Stimulated activated naive CD8-positive, alpha-beta T cell treated with anti-CD3 and anti-CD28 coated beads, Interleukin-15, Interleukin-2, amounts not matched to agents 100 ng/mL and 50 ng/mL, for 24 hours (primary cell): ENCODE data around the gene PPP1R14D.

ENCODE experiments used
- H3K27ac Mint-ChIP-seq: one replicate; pipeline ENCODE4 v1.8.0; 2021; ENCODE audit warnings: mild to moderate bottlenecking, mixed read lengths
- H3K27me3 Mint-ChIP-seq: one replicate; pipeline ENCODE4 v1.8.0; 2021; ENCODE audit warnings: mixed read lengths
- H3K36me3 Mint-ChIP-seq: one replicate; pipeline ENCODE4 v1.8.0; 2021; ENCODE audit warnings: low read depth, mixed read lengths
- H3K4me1 Mint-ChIP-seq: one replicate; pipeline ENCODE4 v1.8.0; 2021; ENCODE audit warnings: low read depth, mixed read lengths
- H3K4me3 Mint-ChIP-seq: one replicate; pipeline ENCODE4 v1.8.0; 2021; ENCODE audit warnings: mild to moderate bottlenecking, mixed read lengths
- H3K9me3 Mint-ChIP-seq: one replicate; pipeline ENCODE4 v1.8.0; 2021; ENCODE audit warnings: mixed read lengths

PPP1R14D gene

GRCh38 chr15:40812721-40813425 lies 15.6 kb downstream of the PPP1R14D start:
- H3K4me3 Mint-ChIP-seq, result no peak overlapping the region
- H3K27ac Mint-ChIP-seq, result no peak overlapping the region
- no peaks in the 10 kb centered on the region for H3K27me3 Mint-ChIP-seq
- H3K9me3 Mint-ChIP-seq, result no peaks in the 10 kb centered on the region
- peaks cover 12% of the 10 kb centered on the region for H3K36me3 Mint-ChIP-seq
- H3K4me1 Mint-ChIP-seq, result peaks cover 8% of the 10 kb centered on the region

- Mint-ChIP-seq H3K36me3 (peaks cover 8% of the 10 kb centered on the region), H3K4me3 (no peak overlapping the region), H3K9me3 (no peaks in the 10 kb centered on the region), H3K27ac (no peak overlapping the region), H3K27me3 (no peaks in the 10 kb centered on the region), H3K4me1 (peaks cover 17% of the 10 kb centered on the region)
These were observed 19.6 kb downstream of the PPP1R14D start for GRCh38 chr15:40808861-40809450.

- H3K9me3 Mint-ChIP-seq, result no peaks in the 10 kb centered on the region
- peak overlapping the region; percentile 45 for H3K27ac Mint-ChIP-seq
- H3K27me3 Mint-ChIP-seq, result no peaks in the 10 kb centered on the region
- peaks cover 17% of the 10 kb centered on the region for H3K4me1 Mint-ChIP-seq
- peaks cover 8% of the 10 kb centered on the region for H3K36me3 Mint-ChIP-seq
- peak overlapping the region; percentile 90 for H3K4me3 Mint-ChIP-seq
These were observed 20.5 kb downstream of the PPP1R14D start for GRCh38 chr15:40807888-40808461.

GRCh38 chr15:40807028-40807887 lies 21.2 kb downstream of the PPP1R14D start, which contains the start of the genes DNAJC17 and ZFYVE19:
Gene DNAJC17, minus strand, starts transcription at chr15:40807473. Its CDS starts 27 bp downstream, at chr15:40807446.
Gene ZFYVE19, plus strand, starts transcription at chr15:40807089. Its CDS starts 501 bp downstream, at chr15:40807590.
- Mint-ChIP-seq H3K4me1 (peaks cover 17% of the 10 kb centered on the region), H3K9me3 (no peaks in the 10 kb centered on the region), H3K4me3 (peak within 1 kb of the TSS; percentile 90), H3K36me3 (peaks cover 8% of the 10 kb centered on the region), H3K27ac (peak within 1 kb of the TSS; percentile 92), H3K27me3 (no peaks in the 10 kb centered on the region)

- H3K36me3 Mint-ChIP-seq, result peaks cover 7% of the 10 kb centered on the region
- peak overlapping the region; percentile 90 for H3K4me3 Mint-ChIP-seq
- no peaks in the 10 kb centered on the region for H3K27me3 Mint-ChIP-seq
- peak overlapping the region; percentile 92 for H3K27ac Mint-ChIP-seq
- peaks cover 20% of the 10 kb centered on the region for H3K4me1 Mint-ChIP-seq
- no peaks in the 10 kb centered on the region for H3K9me3 Mint-ChIP-seq
These were observed 21.9 kb downstream of the PPP1R14D start for GRCh38 chr15:40806672-40807027.

GRCh38 chr15:40803688-40804087 lies 24.8 kb downstream of the PPP1R14D start:
- H3K4me3 Mint-ChIP-seq, result no peak overlapping the region
- H3K36me3 Mint-ChIP-seq, result peaks cover 26% of the 10 kb centered on the region
- H3K9me3 Mint-ChIP-seq, result no peaks in the 10 kb centered on the region
- no peaks in the 10 kb centered on the region for H3K27me3 Mint-ChIP-seq
- H3K27ac Mint-ChIP-seq, result no peak overlapping the region
- peaks cover 25% of the 10 kb centered on the region for H3K4me1 Mint-ChIP-seq

GRCh38 chr15:40803076-40803475 lies 25.4 kb downstream of the PPP1R14D start:
- no peaks in the 10 kb centered on the region for H3K27me3 Mint-ChIP-seq
- no peak overlapping the region for H3K27ac Mint-ChIP-seq
- H3K4me1 Mint-ChIP-seq, result peaks cover 25% of the 10 kb centered on the region
- no peak overlapping the region for H3K4me3 Mint-ChIP-seq
- peaks cover 26% of the 10 kb centered on the region for H3K36me3 Mint-ChIP-seq
- H3K9me3 Mint-ChIP-seq, result no peaks in the 10 kb centered on the region

GRCh38 chr15:40799523-40799922 lies 29.0 kb downstream of the PPP1R14D start:
- no peak overlapping the region for H3K27ac Mint-ChIP-seq
- no peaks in the 10 kb centered on the region for H3K27me3 Mint-ChIP-seq
- peaks cover 31% of the 10 kb centered on the region for H3K36me3 Mint-ChIP-seq
- H3K4me1 Mint-ChIP-seq, result peaks cover 32% of the 10 kb centered on the region
- H3K4me3 Mint-ChIP-seq, result no peak overlapping the region
- H3K9me3 Mint-ChIP-seq, result no peaks in the 10 kb centered on the region

GRCh38 chr15:40796512-40796911 lies 32.0 kb downstream of the PPP1R14D start:
- H3K27me3 Mint-ChIP-seq, result no peaks in the 10 kb centered on the region
- peaks cover 44% of the 10 kb centered on the region for H3K36me3 Mint-ChIP-seq
- no peaks in the 10 kb centered on the region for H3K9me3 Mint-ChIP-seq
- no peak overlapping the region for H3K27ac Mint-ChIP-seq
- H3K4me3 Mint-ChIP-seq, result no peak overlapping the region
- peaks cover 39% of the 10 kb centered on the region for H3K4me1 Mint-ChIP-seq

GRCh38 chr15:40796041-40796440 lies 32.5 kb downstream of the PPP1R14D start:
- peaks cover 39% of the 10 kb centered on the region for H3K4me1 Mint-ChIP-seq
- no peak overlapping the region for H3K4me3 Mint-ChIP-seq
- no peak overlapping the region for H3K27ac Mint-ChIP-seq
- H3K9me3 Mint-ChIP-seq, result no peaks in the 10 kb centered on the region
- no peaks in the 10 kb centered on the region for H3K27me3 Mint-ChIP-seq
- peaks cover 41% of the 10 kb centered on the region for H3K36me3 Mint-ChIP-seq

GRCh38 chr15:40793216-40793989 lies 35.1 kb downstream of the PPP1R14D start:
- Mint-ChIP-seq H3K27me3 (no peaks in the 10 kb centered on the region), H3K4me1 (peaks cover 37% of the 10 kb centered on the region), H3K36me3 (peaks cover 26% of the 10 kb centered on the region), H3K9me3 (no peaks in the 10 kb centered on the region), H3K4me3 (no peak overlapping the region), H3K27ac (peak overlapping the region; percentile 7)

- H3K9me3 Mint-ChIP-seq, result no peaks in the 10 kb centered on the region
- no peak overlapping the region for H3K4me3 Mint-ChIP-seq
- H3K4me1 Mint-ChIP-seq, result peaks cover 38% of the 10 kb centered on the region
- no peak overlapping the region for H3K27ac Mint-ChIP-seq
- H3K27me3 Mint-ChIP-seq, result no peaks in the 10 kb centered on the region
- peaks cover 26% of the 10 kb centered on the region for H3K36me3 Mint-ChIP-seq
These were observed 36.1 kb downstream of the PPP1R14D start for GRCh38 chr15:40792394-40792793.

GRCh38 chr15:40790718-40791117 lies 37.8 kb downstream of the PPP1R14D start:
- H3K9me3 Mint-ChIP-seq, result no peaks in the 10 kb centered on the region
- no peak overlapping the region for H3K4me3 Mint-ChIP-seq
- no peaks in the 10 kb centered on the region for H3K27me3 Mint-ChIP-seq
- peaks cover 18% of the 10 kb centered on the region for H3K36me3 Mint-ChIP-seq
- H3K27ac Mint-ChIP-seq, result no peak overlapping the region
- peaks cover 44% of the 10 kb centered on the region for H3K4me1 Mint-ChIP-seq

GRCh38 chr15:40789999-40790398 lies 38.5 kb downstream of the PPP1R14D start:
- Mint-ChIP-seq H3K27me3 (no peaks in the 10 kb centered on the region), H3K4me1 (peaks cover 40% of the 10 kb centered on the region), H3K36me3 (peaks cover 18% of the 10 kb centered on the region), H3K9me3 (no peaks in the 10 kb centered on the region), H3K27ac (no peak overlapping the region), H3K4me3 (no peak overlapping the region)
